Bone marrow (tissue), 2 donors: ENCODE data around the gene DKKL1.

Source experiments
- DNase-seq, 2 donors: peaks; one replicate each; lab custom pipeline; 2025; lab: John Stamatoyannopoulos, UW

Gene DKKL1

DNA sequence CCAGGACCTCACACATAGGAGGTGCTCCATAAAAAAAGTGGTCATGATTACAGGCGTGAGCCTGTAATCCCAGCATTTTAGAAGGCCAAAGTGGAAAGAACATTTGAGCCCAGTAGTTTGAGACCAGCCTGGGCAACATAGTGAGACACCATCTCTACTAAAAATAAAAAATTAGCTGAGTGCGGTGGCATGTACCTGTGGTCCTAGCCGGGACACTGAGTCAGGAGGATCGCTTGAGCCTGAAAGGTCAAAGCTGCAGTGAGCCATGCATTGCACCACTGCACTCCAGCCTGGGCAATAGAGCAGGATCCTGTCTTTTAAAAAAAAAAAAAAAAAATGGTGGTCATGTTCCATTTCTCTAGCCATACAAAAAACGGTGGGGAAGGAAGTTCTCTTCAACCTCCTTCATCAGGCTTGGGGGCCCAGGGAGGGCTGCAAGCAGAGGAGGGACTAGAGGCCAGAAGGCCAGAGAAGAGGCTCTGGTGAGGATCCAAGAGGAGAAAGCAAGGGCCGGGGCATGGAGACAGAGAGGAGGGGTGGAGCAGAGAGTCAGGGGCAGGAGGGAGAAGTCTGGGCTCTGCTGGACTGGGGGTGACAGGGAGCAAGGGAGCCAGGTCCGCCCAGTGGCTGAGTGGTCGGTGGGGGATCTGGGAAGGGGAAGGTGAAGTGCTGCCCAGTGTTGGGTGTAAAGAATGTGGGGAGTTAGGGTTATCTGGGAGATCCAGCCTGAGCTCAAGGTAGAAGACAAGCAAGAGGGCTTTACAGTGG, 33.2 kb downstream of the DKKL1 start:
- DNase-seq: no peak

DNA sequence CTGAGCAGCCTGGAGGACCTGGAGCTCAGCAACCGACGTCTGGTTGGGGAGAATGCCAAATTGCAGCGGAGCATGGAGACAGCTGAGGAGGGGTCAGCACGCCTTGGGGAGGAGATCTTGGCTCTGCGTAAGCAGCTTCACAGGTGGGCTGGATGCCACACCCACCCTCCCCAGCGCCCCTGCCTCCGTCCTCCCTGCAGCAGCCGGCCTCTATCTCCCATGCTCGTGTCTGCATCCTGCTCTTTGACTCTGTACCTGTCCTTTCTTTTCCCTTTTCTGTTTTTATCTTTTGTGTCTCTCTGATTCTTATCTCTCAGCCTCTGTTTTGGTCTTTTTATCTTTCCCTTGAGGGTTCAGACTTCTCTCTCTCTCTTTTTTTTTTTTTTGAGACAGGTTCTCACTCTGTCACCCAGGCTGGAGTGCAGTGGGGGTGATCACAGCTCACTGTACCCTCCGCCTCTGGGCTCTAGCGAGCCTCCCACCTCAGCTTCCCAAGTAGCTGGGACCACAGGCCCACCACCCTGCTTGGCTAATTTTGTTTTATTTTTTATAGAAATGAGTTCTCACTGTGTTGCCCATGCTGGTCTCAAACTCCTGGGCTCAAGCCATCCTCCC, 34.4 kb downstream of the DKKL1 start:
- DNase-seq: no peak

DNA sequence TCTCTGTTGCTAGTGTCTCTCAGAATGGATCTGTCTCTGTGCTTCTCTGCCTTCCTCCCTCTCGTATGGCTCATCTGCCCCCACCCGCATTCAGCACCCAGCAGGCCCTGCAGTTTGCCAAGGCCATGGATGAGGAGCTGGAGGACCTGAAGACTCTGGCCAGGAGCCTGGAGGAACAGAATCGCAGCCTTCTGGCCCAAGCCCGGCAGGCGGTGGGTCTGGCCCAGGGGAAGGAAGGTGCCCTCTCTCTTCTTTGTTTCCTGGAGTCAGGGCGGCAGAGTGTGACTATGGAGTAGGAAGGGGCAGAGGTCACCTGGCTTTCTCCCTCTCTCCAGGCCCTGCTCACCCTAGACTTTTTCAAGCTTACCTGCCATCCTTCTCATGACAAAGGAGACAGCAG, 35.3 kb downstream of the DKKL1 start:
- DNase-seq: no peak

- DNase-seq: no peak
These were observed 36.4 kb downstream of the DKKL1 start for GRCh38 chr19:49400029-49400428.

GRCh38 chr19:49403404-49404187, 39.9 kb downstream of the DKKL1 start:
- DNase-seq: no peak

- DNase-seq: no peak
These were observed 43.4 kb downstream of the DKKL1 start for GRCh38 chr19:49407079-49407478.

DNA sequence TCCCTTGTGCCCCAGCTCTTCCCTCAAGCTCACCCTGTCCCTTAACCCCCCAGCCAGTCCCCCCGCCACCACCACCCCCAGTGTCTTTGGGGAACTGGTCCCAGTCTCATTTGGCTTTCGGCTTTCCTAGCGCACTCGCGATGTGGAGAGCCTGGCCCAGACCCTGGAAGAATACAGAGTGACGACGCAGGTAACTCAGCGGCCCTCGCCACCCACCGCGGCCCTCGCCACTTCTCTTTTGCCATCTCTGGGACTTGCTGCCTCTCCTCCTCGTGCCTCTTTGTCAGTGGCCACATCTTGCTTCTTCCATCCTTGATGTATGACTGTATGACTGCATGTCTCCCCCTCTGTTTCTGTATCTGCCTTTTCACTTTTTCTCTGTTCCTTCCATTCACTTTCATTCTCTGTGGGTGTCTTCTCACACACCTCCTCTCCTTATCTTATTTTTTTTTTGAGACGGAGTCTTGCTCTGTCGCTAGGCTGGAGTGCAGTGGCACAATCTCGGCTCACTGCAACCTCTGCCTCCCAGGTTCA, 43.9 kb downstream of the DKKL1 start:
- DNase-seq: no peak

DNA sequence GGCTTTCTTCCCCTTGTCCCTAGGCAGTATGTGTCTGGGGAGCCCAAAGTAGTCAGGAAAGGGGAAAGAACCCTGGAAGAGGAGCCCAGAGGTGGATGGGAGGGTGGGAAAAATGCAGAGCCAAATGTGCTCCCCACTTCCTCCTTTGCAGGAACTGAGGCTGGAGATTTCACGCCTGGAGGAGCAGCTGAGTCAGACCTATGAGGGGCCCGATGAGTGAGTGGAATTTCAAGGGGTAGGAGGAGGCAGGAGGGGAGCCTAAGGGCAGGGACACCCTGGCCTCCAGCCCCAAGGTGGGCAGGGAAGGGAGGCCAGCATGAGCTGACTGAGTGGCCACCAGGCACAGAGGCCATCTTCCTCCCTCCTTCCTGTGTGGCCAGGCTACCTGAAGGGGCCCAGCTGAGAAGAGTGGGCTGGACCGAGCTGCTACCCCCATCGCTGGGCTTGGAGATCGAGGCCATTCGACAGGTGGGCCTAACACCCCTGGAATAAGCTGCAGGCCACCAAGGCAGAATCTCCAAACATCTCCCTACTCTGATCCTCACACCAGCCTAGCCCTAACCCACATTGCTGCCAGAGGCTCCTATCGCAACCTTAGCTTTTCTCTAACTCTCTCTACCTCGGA, 45.3 kb downstream of the DKKL1 start:
- DNase-seq: no peak

DNA sequence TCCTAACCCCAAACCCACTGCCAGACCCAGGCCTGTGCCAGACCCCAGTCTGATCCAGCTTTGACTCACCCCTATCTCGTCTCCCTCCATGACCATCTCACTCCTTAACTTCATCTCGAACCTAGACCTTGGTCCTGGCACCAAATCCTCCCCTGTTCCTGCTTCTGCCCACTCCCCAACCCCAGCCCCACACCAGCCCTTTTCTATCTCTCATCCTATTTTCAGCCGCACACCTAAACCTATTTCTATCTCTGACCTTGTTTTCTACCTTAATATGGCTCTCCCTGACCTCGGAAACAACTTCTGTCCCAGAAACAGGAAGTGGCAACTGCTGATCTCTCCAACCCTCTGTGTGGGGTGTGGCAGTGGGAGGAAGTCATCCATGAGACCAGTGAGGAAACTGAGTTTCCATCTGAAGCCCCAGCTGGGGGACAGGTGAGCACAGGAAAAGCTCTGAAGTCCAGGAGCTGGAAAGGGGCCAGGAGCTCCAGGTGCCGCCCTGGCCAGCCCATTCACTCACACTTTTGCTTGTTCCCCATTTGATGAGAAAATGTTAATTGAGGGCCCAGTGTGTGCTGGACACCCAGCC, 45.9 kb downstream of the DKKL1 start:
- DNase-seq: no peak

GRCh38 chr19:49411681-49412326, 48.1 kb downstream of the DKKL1 start:
- DNase-seq: no peak

GRCh38 chr19:49413348-49413747, 49.7 kb downstream of the DKKL1 start:
- no peak for DNase-seq

DNA sequence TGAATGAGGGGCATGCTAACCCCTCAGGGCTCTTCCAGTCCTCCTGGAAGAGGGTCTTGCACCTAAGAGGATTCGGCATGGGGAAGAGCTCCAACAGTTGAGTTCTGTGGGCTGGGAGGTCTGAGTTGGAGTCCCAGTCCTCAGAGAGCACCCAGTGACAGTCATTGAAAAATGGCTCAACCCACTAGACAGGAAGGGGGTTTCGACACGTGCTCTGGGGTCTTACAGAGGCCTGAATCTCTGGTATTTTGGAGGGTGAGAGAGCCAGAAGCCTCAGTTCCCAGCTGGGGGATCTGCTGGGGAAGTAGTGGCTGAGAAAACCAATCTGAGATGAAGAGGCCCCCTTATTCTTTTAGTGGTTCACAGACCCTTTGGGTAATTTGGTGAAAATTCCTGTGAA, 50.6 kb downstream of the DKKL1 start:
- no peak for DNase-seq

GRCh38 chr19:49415102-49415809, 51.6 kb downstream of the DKKL1 start:
- no peak for DNase-seq

GRCh38 chr19:49415810-49416200, 52.1 kb downstream of the DKKL1 start:
- DNase-seq: no peak

GRCh38 chr19:49417088-49417487, 53.4 kb downstream of the DKKL1 start:
- DNase-seq: no peak

DNA sequence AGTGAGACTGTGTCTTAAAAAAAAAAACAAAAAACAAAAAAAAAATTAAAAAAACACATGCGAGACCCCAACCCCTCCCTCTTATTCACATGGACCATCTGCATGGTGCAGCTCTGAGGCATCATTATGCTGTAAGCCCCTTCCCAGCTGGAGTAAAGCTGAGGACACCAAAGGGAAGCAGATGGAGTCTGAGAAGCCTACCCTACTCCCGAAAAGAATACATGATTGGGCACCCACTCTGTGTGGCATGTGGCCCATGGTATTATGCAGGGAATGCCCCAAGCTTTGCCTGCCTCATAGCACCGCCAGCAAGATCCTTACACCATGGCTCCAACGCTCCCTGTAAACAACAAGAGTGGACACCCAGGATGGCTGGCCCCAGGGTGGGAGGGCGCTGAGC, 54.8 kb downstream of the DKKL1 start:
- no peak for DNase-seq

- DNase-seq: no peak
These were observed 55.5 kb downstream of the DKKL1 start for GRCh38 chr19:49419173-49419572.

DNA sequence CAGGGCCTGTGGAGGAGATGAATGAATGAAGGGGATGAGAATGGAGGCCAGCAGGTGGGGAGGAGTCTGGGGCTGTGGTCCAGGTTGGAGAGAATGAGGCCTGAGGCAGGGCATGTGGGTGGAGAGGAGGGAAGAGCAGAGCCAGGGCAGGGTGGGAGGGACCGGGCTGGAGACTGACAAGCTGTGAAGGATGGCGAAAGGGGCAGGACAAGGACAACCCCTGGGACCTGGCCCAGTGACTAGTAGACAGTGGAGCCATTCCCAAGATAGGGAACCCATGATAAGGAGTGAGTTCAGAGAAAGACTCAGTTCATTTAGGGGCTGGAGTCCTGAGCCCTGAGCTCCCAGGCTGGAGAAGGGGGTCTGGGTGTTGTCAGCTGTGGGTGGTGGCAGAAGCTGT, 56.5 kb downstream of the DKKL1 start:
- DNase-seq: no peak

DNA sequence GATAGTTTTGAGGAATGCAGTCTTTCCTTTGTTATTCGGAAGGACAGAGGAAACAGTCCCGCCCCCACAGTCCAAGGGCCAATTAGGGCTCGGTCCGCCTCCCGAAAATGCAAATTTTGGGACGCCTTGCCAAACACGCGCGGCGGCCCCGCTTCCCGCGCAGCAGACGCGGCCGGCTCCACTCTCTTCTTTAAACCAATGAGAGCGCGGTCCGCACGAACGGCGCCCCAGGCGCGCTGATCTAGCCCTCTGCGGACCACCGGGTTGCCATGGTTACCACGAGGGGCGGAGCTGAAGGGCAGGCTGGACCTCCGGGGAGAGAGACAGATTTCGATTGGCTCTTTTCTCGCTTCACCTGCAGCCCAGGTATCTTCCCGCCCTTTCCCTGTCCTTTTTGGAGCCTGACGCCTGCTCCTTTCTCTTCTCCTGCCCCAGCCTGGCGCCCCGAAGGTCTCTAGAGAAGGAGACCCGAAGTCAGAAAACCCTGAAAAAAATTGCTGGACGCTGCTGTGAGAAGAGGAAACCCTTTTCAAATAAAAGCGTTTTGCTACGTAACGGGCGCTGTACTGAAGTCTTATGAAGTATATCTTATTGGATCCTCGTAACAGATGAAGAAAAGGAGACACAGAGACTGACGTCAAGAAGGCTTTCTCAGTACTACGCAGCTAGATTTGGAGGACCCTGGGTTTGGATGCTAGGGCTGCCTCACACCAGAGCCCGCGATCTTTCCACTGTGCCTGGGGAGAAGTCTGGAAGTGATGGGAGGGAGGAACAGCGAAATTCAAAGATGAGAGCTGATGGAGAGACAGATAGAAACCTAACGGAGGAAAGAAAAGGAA, 57.6 kb downstream of the DKKL1 start:
- peak in 1 of 2 donors; percentile 15 for DNase-seq

DNA sequence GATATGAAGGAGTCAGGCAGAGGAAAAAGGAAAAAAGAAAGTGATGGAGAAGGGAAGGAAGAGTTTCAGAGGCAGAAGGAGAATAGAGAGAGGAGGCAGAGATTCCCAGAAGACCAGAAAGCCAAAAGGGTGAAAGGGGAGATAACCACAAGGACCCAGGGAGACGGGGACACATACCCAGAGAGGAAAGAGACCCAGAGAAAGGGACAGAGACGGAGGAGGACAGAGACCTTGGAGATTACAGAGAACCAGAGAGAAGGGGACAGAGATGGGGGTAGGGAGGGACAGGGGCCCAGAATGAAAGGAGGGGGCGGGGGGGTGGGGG, 58.2 kb downstream of the DKKL1 start:
- no peak for DNase-seq
